A549 treated with RU486 at 1 μM for 4 hours (cell line): Measurements from ENCODE around the gene TMEM208. TPM values are rescaled to one million over a fixed set of nuclear protein-coding genes. Genes with fewer than 3 reads are reported as not detected.

Experiments
- total RNA-seq: library from RNA; stranded (reverse); fragments of 200-300 nt; extraction: Qiagen RNA extraction; gene quantifications from 5 replicates; pipeline ENCODE4 v1.2.3, GENCODE V29; 2022; ENCODE audit warnings: low read depth

The TMEM208 gene
- 87.7 to 101 TPM (median 89.2 TPM) in 5 replicates for total RNA-seq

DNA sequence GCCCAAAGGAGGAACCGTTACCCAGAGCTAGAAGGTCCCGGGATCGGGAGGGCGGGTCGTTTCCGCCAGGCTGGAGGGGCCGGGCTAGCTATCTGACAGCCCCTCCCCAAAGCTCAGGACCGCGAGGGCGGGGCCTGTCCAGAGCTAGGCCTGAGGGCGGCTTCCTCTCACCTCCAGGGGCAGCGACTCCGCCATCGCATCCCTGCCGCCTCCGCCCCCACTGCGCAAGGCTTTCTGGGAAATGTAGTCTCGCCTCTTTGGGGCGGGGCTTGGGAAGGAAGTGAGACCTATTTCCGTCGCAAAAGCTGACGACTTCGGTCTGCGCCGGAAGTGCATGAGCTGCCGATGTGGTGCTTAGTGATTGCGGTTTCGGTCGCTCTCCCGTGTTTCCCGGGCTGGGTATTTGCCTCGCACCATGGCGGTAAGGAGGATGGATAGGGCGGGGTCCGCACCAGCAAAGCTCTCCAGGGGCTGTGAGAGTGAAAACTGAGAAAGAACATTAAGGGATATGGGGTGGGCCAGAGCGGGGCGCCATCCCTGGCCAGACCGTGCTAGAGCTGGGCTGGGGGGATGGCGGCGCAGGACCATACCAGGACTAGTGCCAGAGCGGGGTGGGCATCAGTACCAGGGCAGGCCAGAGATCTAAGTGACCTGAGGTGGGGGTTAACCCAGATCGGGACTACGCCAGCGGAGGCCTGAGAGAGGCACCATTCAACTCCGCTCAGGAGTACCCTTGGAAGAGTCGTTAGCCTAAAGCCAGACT lies at the start of gene TMEM208:
Gene TMEM208 (plus strand): TSS at position 327 of the 763 bp plus-strand sequence. CDS start 89 bp downstream, at position 416.

DNA sequence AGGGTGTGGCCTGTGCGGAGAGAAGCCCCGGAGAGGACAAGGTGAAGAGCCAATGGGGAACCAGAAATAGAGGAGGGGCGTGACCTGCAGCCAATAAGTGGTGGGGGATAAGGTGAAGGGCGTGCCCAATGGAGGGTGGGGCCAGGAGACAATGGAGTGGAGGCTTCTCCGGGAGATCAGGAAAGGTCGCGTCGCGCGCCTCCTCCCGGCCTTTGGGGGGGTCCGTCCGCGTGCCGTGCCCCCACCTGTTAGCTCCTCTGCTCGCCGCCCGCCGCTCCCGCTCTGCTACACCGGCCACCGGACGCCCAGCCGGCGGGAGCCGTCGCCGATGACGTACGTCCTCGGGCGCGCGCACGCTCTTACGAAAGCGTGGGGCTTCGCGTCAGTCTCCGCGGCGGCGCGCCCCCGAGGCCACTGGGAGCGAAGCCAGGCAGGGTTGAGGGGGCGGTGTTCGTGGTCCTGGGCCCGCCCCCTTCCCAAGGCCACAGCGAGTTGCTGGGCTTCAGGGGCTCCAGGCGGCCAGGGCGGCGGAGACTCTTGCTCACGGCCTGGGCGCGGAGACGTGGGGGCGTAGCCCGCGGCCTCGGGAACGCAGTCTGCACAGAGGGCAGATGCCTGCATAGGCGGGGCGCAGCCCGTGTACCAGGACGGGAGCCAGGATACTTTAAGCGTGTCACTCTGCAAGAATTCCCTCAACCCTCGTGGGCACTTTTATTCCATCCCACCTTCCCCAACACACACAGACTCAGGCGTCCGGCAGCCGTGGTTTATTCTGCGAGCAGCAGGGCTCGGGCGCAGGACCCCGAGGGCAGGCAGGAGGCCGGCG lies 43.1 kb upstream of the TMEM208 start, which contains the start of gene MATCAP1:
Gene MATCAP1 (minus strand): TSS at position 337 of the 826 bp plus-strand sequence. CDS start 3,353 bp downstream, outside the sequence.

DNA sequence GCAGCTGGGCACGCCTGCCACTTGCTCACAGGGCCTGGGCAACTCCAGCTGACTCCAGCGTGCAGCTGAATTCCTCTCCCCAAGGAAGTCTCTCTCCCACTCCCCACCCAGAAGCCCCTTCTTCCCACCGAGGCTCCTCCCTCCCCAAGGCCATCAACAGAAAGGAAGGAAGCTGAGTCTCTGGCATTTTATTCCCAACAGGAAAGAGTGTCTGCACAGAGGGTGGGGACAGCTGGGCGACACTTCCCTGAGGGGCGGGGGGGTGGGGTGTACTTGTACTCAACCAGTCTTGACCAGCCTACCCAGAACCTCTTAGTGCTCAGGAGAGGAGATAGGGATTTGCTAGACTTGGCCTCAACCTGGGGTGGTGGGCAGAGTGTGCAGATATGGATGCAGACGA lies 36.9 kb upstream of the TMEM208 start, which contains the start of gene EXOC3L1:
Gene EXOC3L1 (minus strand): TSS at position 96 of the 400 bp plus-strand sequence. CDS start 460 bp downstream, outside the sequence.

DNA sequence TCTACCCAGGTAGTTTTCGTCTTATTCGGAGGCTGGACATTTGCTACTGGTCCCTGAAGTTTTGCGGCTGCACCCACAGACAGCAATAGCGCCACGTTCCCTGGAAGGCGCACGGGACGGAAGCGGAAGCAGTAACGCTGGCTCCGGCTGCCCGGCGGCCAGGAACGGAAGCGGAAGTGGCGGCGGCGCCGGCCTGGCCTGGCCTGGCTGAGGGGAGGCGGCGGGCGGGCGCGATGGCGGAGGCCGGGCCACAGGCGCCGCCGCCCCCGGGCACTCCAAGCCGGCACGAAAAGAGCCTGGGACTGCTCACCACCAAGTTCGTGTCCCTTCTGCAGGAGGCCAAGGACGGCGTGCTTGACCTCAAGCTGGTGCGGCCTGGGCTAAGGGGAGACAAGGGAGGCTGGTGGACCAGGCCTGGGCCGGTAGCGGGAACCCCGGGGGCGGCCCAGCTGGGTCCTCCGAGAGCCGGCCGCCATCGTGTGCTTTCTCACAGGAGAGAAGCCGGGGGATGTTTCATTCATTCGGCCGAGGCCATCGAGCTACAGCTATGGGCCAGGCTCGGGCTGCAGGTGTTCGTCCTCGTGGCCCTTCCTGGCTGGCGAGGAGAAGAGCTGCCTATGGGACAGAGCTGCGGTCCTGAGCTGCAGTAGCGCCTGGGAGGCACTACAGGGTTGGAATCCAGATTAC lies 34.8 kb upstream of the TMEM208 start, which contains the start of gene E2F4:
Gene E2F4 (plus strand): TSS at position 161 of the 687 bp plus-strand sequence. CDS start 73 bp downstream, at position 234.

DNA sequence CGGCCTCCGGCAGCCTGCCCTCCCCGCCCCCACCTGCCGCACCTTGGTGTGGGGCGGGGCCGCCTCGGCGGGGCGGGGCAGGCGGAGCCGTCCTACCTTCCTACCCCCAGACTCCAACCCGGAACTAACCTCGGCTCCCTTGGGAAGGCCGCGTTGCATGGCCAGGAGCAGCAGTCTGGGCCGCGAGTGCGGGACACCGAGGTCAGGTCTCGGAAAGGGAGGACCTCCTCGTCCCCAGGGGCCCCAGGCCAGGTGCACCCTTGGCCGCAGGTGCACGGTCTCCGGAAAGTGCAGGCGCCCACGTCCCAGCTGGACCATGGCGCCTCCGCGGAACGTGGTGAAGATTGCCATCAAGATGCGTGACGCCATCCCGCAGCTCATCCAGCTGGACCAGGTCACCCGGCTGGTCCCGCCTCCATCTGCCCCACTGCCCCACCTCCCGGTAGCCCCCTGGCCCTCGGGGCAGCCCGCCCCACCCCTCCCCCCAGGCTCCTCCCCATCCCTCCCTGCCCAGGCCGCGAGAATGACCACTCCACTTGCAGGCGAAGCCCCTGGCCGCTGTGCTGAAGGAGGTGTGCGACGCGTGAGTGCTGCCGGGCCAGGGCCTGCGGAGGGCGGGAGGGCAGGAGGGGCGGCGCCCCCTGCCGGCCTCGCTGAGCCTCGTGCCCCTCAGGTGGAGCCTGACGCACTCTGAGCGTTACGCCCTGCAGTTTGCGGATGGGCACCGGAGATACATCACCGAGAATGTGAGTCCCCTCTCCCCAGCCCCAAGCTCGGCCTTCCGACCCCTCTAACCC lies 27.7 kb upstream of the TMEM208 start, which contains the start of gene ELMO3:
Gene ELMO3 (plus strand): TSS at position 121 of the 797 bp plus-strand sequence. CDS start 196 bp downstream, at position 317.

DNA sequence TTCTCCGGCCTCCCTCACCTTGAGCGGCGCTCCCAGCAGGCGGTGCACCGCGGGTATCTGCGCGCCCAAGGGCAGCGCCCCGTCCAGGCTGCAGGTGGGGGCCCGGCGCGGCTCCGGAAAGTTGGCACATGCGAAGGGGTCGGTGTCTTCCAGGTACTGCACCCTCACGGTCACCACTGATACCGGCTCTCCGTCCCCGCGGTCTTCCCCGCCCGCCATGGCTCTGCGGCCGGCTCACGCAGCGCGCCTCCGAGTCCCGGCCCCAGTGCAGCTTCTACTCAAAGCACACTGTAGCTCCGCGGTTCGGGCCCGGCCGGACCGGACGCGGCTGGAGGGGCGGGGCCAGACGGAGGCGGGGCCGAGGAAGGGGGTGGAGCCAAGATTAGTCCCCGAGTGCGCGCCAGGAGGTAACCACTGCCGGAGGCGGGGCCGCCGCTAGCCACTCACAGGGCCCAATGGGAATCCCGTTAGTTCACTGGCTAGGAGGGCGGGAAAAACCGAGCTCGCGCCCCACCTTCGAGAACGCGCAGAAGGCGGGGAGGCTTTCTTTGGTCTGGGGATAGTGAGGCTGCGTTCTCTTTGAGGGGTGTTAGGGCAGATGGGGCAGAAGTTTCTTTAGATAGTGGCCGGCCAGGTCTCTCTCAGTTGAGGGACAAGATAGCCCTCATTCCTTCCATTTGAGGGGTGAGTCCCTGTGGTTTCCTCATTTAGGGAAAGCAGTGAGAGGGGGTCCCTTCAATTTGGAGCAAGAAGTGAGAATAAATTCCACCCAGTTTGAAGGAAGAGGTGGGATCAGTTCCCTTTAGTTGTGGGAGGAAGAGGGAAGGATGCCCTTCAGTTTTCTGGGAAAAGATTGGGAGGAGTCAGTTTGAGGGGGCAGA lies 20.5 kb downstream of the TMEM208 start, which contains the start of gene FHOD1:
Gene FHOD1 (minus strand): TSS at position 290 of the 881 bp plus-strand sequence. CDS start 71 bp downstream, at position 219.

DNA sequence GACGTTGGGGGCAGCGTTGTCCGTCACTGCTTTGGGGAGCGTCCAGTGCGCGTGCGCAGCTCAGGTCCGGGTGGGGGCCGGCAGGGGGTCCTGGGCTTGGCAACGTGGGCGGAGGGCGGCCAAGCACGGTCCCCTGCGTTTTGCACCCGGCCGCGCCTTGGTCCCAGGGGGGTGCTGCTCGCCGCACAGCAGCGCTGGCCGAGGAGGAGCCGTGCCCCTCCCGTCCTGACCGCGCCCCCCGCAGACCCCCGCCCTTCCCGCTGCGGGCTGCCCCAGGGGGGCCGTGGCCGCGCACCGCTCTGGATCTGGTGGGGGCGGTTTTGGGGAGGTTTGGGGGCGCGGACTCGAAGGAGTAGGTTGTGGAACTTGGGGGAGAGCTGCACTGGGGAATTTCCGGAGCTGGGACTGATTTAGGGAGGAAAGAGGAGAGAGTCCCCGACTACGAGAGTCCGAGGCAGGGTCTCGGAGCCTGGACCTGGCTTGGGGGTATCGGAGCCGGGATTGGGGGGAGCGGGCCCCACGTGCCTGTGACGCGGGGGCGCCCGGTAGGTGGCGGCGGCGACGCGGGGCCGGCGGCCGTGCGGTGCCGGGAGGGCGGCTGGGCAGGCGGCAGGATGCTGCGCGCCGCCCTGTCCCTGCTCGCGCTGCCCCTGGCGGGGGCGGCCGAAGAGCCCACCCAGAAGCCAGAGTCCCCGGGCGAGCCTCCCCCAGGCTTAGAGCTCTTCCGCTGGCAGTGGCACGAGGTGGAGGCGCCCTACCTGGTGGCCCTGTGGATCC lies 21.7 kb downstream of the TMEM208 start, which contains the start of gene SLC9A5:
Gene SLC9A5 (plus strand): TSS at position 579 of the 777 bp plus-strand sequence. CDS start 36 bp downstream, at position 615.

Other genes starting within 250 kb of the TMEM208 start
- 1.4 to 2.1 TPM (median 1.6 TPM) in 5 replicates for gene CES4A, start 238.5 kb upstream of the TMEM208 start, total RNA-seq
- gene CBFB, start 198.0 kb upstream of the TMEM208 start, total RNA-seq = 46.6 to 57.3 TPM (median 50.3 TPM) in 5 replicates
- 22.5 to 25.5 TPM (median 24.4 TPM) in 5 replicates for gene PHAF1, start 117.2 kb upstream of the TMEM208 start, total RNA-seq
- gene B3GNT9, start 76.1 kb upstream of the TMEM208 start, total RNA-seq = 6.3 to 8.5 TPM (median 8.3 TPM) in 5 replicates
- 10.8 to 20.6 TPM (median 18.2 TPM) in 5 replicates for gene TRADD, start 67.2 kb upstream of the TMEM208 start, total RNA-seq
- 5.0 to 8.5 TPM (median 7.1 TPM) in 5 replicates for gene FBXL8, start 67.2 kb upstream of the TMEM208 start, total RNA-seq
- gene HSF4, start 62.4 kb upstream of the TMEM208 start, total RNA-seq = 8.5 to 15.7 TPM (median 12.7 TPM) in 5 replicates
- gene NOL3, start 56.6 kb upstream of the TMEM208 start, total RNA-seq = 42.7 to 56.6 TPM (median 54.5 TPM) in 5 replicates
- gene MATCAP1, start 43.2 kb upstream of the TMEM208 start, total RNA-seq = 3.0 to 6.4 TPM (median 5.2 TPM) in 5 replicates
- gene EXOC3L1, start 37.0 kb upstream of the TMEM208 start, total RNA-seq = not detected in 5 replicates
- 73.1 to 95.2 TPM (median 91.3 TPM) in 5 replicates for gene E2F4, start 35.0 kb upstream of the TMEM208 start, total RNA-seq
- gene ELMO3, start 28.0 kb upstream of the TMEM208 start, total RNA-seq = 0.75 to 1.6 TPM (median 1.2 TPM) in 5 replicates
- gene FHOD1, start 20.4 kb downstream of the TMEM208 start, total RNA-seq = 30.2 to 53.3 TPM (median 46.7 TPM) in 5 replicates
- 0.89 to 1.6 TPM (median 1.4 TPM) in 5 replicates for gene SLC9A5, start 21.8 kb downstream of the TMEM208 start, total RNA-seq
- 9.4 to 16.4 TPM (median 15.4 TPM) in 5 replicates for gene PLEKHG4, start 52.4 kb downstream of the TMEM208 start, total RNA-seq
- 0.21 to 0.35 TPM (median 0.30 TPM) in 4 of 5 replicates, not detected in the other for gene KCTD19, start 99.6 kb downstream of the TMEM208 start, total RNA-seq
- gene LRRC36, start 99.7 kb downstream of the TMEM208 start, total RNA-seq = 0.13 to 0.20 TPM in 2 of 5 replicates, not detected in the others
- 7.5 to 14.0 TPM (median 12.4 TPM) in 5 replicates for gene TPPP3, start 166.4 kb downstream of the TMEM208 start, total RNA-seq
- 5.3 to 7.6 TPM (median 6.5 TPM) in 5 replicates for gene ZDHHC1, start 189.3 kb downstream of the TMEM208 start, total RNA-seq
- 1.2 to 1.8 TPM (median 1.7 TPM) in 5 replicates for gene HSD11B2, start 204.0 kb downstream of the TMEM208 start, total RNA-seq